NCI-H2081 treated with DMSO at 0.1 percent for 48 hours (cell line): ENCODE measurements around the gene HMGCLL1.

ENCODE experiments used
- DNase-seq: peaks from one replicate; lab custom pipeline; 2025; lab: John Stamatoyannopoulos, UW

The HMGCLL1 gene

DNA sequence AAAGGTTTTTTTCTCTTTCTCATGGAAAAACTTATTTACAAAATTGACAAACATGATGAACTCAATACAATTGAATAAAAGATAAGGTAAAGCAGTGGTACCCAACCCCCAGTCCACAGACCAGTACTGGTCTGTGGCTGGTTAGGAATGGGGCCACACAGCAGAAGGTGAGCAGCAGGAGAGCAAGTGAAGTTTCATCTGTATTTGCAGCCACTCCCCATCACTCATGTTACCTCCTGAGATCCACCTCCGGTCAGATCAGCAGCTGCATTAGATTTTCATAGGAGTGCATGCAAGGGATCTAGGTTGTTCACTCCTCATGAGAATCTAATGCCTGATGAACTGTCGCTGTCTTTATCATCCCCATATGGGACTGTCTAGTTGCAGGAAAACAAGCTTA lies 47.5 kb downstream of the HMGCLL1 start:
- DNase-seq = no peak

- DNase-seq = no peak
Measured at GRCh38 chr6:55530931-55531330, 48.1 kb downstream of the HMGCLL1 start.

- no peak for DNase-seq
Measured at GRCh38 chr6:55528624-55529023, 50.4 kb downstream of the HMGCLL1 start.

DNA sequence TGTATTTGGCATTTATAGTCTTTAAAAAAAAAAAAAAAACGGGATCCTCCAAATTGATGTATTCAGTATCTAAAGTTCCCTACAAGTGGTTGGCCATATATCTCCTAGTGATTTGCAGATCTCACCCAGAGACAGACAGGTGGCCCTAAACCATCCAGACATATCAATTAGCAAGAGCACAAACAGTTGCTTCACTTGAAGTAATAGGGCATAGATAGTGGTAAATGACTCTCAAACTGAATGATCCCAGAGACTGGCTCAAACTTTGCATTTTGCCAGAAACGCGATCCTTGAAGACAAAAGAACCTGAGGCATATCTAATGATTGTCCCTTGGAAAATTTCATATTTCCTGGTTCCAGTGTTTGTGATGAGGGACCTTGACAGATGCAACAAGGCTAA lies 54.6 kb downstream of the HMGCLL1 start:
- no peak for DNase-seq

DNA sequence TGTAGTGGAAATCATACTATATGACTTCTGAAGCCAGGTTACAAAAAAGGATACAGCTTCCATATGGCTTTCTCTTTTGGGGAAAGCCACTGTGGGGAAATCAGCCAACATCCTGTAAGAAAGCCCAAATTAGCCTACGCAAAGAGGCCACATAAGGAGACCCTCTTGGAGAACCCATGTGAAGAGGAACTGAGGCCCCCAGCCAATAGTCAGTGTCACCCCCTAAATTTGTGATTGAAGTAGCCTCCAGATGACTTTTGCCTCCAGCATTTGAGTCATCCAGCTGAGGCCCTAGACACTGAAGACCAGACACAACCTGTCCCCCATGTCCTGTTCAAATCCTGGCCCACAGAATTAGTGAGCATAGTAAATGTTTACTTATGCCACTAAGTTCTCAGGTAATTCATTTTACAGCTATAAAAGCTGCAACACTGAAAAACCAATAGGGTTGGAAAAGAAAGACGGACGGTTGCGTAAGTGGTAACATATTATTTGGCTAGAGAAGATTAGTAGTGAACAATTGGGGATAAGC lies 60.4 kb downstream of the HMGCLL1 start:
- no peak for DNase-seq

DNA sequence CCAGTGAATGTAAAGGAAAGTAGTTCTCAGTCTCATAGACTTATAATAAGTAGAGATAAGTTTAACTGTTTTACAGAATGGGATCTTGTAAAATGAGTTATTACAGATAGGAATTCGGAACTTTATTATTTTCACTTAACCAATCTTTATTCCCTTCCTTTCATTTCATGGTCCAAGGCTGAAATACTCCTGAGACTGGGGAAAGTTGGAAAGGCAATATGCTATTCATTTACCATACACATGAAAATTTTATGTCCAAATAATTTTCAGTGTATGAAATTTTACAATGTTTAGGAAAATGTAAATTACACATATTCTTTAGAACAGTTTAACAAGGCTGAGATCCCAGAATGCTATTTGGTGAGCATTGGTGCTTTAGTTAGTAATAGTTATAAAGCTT lies 62.3 kb downstream of the HMGCLL1 start:
- DNase-seq = no peak

- no peak for DNase-seq
Measured at GRCh38 chr6:55512904-55513303, 66.1 kb downstream of the HMGCLL1 start.

DNA sequence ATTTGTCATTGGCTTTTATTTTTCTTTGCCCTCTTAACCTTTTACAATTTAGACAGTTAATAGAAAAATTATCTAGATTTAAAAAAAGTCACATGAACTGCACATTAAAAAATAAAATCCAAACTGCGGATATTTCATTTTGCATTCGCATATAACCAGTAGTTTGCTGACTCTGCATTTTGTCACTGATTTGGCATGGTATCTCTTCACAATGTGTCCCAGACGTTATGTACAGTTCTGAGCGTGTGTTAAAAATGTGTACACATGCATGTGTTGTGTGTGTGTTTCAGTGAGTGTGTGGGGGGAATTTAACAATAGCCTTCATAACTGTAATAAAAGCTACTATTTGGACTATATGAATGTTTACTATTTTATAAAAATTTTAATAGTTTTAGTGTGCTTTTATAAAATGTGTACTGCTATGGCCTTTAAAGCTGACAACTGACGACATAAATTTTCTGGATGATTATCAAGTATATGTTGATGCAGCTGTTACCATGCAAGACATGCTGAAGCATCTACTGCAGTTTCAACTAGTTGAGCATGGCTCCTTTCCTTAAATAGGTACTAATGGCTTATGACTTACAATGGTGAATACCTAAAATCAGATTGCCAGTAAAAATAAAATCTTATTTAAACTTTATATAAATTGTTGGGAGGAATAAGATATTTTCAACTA lies 67.7 kb downstream of the HMGCLL1 start:
- no peak for DNase-seq

DNA sequence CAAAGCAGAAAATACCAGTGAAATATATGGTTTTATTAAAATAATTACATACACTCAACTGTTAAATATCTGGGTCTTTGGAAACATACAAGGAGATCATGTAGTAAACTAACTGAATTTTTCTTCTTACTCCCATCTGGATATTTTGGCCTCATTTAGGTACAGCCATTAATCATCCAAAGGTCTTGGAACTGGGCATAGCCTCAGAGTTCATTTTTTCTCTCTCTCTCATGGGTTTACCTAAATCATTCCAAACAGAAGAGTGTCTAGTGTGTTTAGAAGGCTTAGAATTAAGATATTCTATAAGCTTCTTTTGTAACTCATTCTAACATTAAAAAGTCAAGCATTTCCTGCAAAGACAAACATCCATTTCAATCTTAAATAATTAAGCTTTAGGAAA lies 79.4 kb downstream of the HMGCLL1 start:
- no peak for DNase-seq

GRCh38 chr6:55497694-55498093 lies 81.3 kb downstream of the HMGCLL1 start:
- DNase-seq = no peak

- DNase-seq = no peak
Measured at GRCh38 chr6:55496201-55496600, 82.8 kb downstream of the HMGCLL1 start.

- DNase-seq = no peak
Measured at GRCh38 chr6:55495277-55495676, 83.7 kb downstream of the HMGCLL1 start.

- no peak for DNase-seq
Measured at GRCh38 chr6:55494411-55494810, 84.6 kb downstream of the HMGCLL1 start.

DNA sequence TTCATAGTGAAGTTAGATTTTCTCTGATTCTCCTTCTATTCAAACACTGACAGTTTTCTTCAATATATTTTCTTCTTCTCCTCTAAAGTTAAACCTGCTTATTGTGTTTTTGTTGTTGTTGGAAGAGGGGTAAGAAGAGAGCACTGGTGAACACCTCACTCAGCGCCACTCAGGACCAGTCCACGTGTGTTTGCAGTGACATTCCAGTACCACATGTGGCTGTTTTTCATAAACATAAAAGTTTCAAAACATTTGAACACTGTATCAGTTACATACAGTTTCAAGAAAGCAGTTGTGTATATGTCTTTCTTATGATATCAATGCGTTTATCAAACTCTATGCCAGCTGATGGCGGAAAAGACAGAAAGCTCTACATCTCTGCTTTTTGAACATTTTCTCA lies 86.7 kb downstream of the HMGCLL1 start:
- DNase-seq = no peak

DNA sequence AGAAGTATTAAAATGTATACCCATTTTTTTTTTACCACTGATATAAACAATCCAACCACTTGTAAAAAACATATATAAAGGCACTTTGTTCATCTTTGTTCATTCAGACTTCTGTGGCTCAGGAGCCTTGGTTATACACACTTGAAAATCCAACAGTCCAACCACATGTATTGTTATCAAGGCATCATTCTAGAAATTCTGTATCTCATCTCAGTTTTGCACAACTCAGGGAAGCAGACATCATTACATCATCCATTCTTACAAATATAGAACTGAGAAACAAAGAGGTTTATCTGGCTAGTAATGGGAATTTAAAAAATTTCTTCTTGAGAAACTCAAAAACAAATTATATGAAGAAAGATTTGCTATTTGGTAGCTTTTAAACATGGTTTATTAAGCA lies 88.1 kb downstream of the HMGCLL1 start:
- DNase-seq = no peak

GRCh38 chr6:55474382-55474781 lies 104.6 kb downstream of the HMGCLL1 start:
- DNase-seq = no peak

DNA sequence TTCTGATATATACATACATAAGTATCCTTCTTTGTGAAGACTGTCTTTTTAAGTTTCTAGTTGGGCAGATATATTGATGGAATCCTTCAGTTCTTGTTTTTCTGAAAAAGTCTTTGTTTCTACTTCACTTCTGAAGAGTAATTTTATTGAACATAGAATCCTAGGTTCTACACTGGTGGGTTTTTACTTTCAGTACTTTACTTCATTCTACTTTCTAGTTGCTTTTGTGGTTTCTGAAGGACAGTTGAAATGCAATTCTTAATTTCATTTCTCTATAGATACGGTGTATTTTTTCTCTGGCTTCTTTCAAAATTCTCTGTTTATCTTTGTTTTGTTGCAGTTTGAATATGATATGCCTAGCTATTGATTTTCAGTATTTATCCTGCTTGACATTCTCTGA lies 105.3 kb downstream of the HMGCLL1 start:
- no peak for DNase-seq

GRCh38 chr6:55469951-55470366 lies 109.0 kb downstream of the HMGCLL1 start:
- DNase-seq = no peak

DNA sequence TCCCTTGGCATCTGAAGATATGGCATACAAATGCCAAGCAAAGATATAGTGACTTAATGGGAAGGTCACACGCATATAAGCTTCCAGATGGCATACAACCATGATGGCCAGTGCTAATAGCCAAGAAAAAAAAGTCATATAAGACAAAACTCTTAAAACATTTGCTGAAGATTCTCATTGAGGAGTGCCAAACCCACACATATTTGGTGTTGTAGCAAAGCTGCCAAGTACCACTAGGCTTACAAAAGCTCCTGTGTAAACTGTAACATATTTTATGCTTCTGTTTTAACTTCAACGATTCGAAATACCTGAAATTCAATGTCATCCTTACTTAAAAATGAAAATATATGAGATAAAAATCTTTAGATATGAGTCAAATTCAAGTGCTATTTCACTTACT lies 123.0 kb downstream of the HMGCLL1 start:
- no peak for DNase-seq

- DNase-seq = no peak
Measured at GRCh38 chr6:55450005-55450404, 129.0 kb downstream of the HMGCLL1 start.

DNA sequence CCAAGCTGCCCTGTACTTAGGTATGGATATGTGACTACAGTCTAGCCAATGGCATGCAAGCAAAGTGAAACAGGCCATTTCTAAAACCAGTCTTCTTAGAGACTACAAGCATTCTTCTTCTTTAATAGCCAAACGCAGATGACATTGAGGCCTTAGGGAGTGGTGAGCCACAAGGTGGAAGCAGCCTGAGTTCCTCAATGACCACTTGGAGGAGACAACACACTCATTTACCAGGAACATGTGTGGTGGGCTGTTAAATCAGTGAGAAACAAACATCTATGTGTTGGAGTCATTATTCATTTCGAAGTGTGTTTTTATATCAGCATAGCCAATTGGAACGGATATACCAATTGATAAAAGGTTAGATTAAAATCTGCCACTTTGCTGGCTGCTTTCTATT lies 129.8 kb downstream of the HMGCLL1 start:
- no peak for DNase-seq

DNA sequence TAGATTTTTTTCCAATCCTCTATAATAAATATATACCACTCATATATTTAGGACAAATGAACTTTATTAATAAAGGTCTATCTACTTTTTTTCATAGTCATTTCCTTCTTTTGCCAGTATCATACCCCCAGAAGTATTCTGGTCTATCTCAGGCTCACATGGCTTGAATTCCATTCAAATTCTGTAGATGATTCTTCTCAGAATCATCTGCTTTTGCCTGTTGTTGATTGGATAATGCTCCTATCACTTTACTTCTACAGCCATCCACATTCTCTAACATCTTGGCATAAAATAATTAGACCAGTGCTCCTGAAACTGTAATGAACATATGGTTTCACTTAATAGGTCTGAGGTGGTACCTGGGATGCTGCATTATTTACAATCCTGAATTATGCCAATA lies 130.5 kb downstream of the HMGCLL1 start:
- DNase-seq = no peak

DNA sequence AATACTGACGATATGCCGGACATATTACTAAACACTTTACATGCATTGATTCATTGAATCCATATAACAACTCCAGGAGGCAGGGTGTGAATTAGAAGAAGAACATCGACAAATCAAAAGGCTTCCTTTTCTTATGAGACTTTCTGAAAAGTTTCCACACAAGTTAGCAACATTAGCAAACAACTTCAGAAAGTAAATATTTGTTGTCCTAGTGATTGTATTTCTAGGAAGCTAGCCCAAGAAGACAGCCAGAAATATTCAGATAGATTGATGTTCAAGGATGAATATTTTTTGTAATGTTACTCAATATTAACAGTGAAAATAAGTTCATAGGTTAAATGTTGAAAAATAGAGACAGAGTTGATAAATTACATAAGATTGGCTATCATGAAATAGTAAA lies 131.1 kb downstream of the HMGCLL1 start:
- no peak for DNase-seq

DNA sequence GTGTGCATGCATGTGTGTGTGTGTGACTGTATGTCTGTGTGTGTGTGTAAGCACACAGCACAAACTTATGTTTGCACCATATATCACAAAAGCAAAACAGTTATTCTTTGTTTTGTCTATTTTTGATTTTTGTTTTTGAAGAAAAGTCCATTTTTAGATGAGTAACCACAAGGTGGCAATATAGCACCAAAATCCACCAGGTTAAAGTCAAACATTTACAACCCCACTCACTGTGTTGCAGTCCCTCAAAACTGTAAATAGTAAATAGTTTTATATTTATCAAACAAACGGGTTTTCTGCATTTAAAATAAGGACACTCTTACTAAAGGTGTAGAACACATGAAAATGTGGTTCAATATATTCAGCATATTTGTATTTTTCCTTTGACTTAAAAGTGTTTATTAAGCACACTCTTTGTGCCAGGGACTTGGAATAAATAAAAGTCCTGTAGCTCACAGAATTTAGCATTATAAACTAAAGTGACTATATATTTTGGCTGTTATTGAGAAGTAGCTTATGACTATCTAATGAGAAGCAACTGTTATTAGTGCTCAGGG lies 133.3 kb downstream of the HMGCLL1 start:
- DNase-seq = no peak
